MM.1S (cell line): ENCODE measurements around the gene COL27A1.

ENCODE experiments used
- DNase-seq: peaks from one replicate; pipeline ENCODE4 v3.0.0-alpha.2; 2015
- H2AFZ ChIP-seq: fragments of 300-600 bp; sonication (generic); 2 replicates; pipeline ENCODE4 v1.6.0; 2016; ENCODE audit warnings: antibody characterized with exemption, low read length
- H3F3A ChIP-seq: fragments of 300-600 bp; sonication (generic); 2 replicates; pipeline ENCODE4 v1.6.1; 2016; ENCODE audit warnings: mild to moderate bottlenecking, antibody characterized with exemption, low read length, moderate library complexity, mixed read lengths; ENCODE audit not compliant: insufficient read depth
- H3K27ac ChIP-seq: fragments of 300-600 bp; sonication (generic); 2 replicates; pipeline ENCODE4 v1.5.1; 2016; ENCODE audit warnings: mild to moderate bottlenecking, low read length
- H3K27me3 ChIP-seq: fragments of 300-600 bp; sonication (generic); replicated peaks from 2 replicates; pipeline ENCODE4 v1.6.0; 2016; ENCODE audit warnings: low read length; ENCODE audit not compliant: insufficient read depth
- H3K36me3 ChIP-seq: fragments of 300-600 bp; sonication (generic); replicated peaks from 2 replicates; pipeline ENCODE4 v1.6.1; 2016; ENCODE audit warnings: mild to moderate bottlenecking, low read length, mixed read lengths; ENCODE audit not compliant: insufficient read depth
- H3K4me1 ChIP-seq: fragments of 300-600 bp; sonication (generic); 2 replicates; pipeline ENCODE4 v1.6.1; 2016; ENCODE audit warnings: low read length, mixed read lengths
- H3K4me2 ChIP-seq: fragments of 300-600 bp; sonication (generic); 2 replicates; pipeline ENCODE4 v1.6.0; 2016; ENCODE audit warnings: low read depth, low read length
- H3K4me3 ChIP-seq: fragments of 300-600 bp; sonication (generic); 2 replicates; pipeline ENCODE4 v1.5.1; 2016; ENCODE audit warnings: low read length, mixed read lengths
- H3K79me2 ChIP-seq: fragments of 300-600 bp; sonication (generic); 2 replicates; pipeline ENCODE4 v1.6.1; 2016; ENCODE audit warnings: mixed run types, low read length, mixed read lengths
- H3K9ac ChIP-seq: fragments of 300-600 bp; sonication (generic); 2 replicates; pipeline ENCODE4 v1.6.1; 2016; ENCODE audit warnings: low read length, mixed read lengths
- H3K9me2 ChIP-seq: fragments of 300-600 bp; sonication (generic); replicated peaks from 2 replicates; pipeline ENCODE4 v1.6.1; 2016; ENCODE audit warnings: mild to moderate bottlenecking, low read length, mixed read lengths; ENCODE audit not compliant: insufficient read depth
- H3K9me3 ChIP-seq: fragments of 300-600 bp; sonication (generic); replicated peaks from 2 replicates; pipeline ENCODE4 v1.6.1; 2016; ENCODE audit warnings: mild to moderate bottlenecking, low read length, mixed read lengths; ENCODE audit not compliant: insufficient read depth
- H4K20me1 ChIP-seq: fragments of 300-600 bp; sonication (generic); 2 replicates; pipeline ENCODE4 v1.6.1; 2016; ENCODE audit warnings: mild to moderate bottlenecking, low read length, moderate library complexity, mixed read lengths; ENCODE audit not compliant: insufficient read depth
- CTCF ChIP-seq: fragments of 300-600 bp; sonication (generic); IDR thresholded peaks from 2 replicates; pipeline ENCODE4 v1.5.1; 2016; ENCODE audit warnings: antibody characterized with exemption, low read length, mixed read lengths
- EZH2 ChIP-seq: fragments of 300-600 bp; sonication (generic); optimal IDR thresholded peaks from 2 replicates; pipeline ENCODE3; 2017; ENCODE audit warnings: low read depth, mild to moderate bottlenecking, antibody characterized with exemption, low read length, mixed read lengths
- EZH2phosphoT487 ChIP-seq: fragments of 300-600 bp; sonication (generic); IDR thresholded peaks from 2 replicates; pipeline ENCODE4 v1.6.1; 2018; ENCODE audit warnings: antibody characterized with exemption, low read length

COL27A1 gene

GRCh38 chr9:114130141-114130540 lies 25.2 kb upstream of the COL27A1 start:
- Histone ChIP-seq H3K9me3 (no peaks in the 10 kb centered on the region), H3K4me1 (no peaks in the 10 kb centered on the region), H3K9me2 (no peaks in the 10 kb centered on the region), H4K20me1 (no peaks in the 10 kb centered on the region), H3K4me3 (no peak overlapping the region), H3K36me3 (no peaks in the 10 kb centered on the region), H3K9ac (no peak overlapping the region), H3K4me2 (no peak overlapping the region), H3K27ac (no peak overlapping the region), H3K27me3 (no peaks in the 10 kb centered on the region), H3F3A (no peaks in the 10 kb centered on the region), H2AFZ (no peak overlapping the region), H3K79me2 (no peaks in the 10 kb centered on the region)
- DNase-seq = no peak
- TF ChIP-seq EZH2phosphoT487 (no peak), CTCF (no peak), EZH2 (no peak)

GRCh38 chr9:114130624-114131277 lies 24.6 kb upstream of the COL27A1 start:
- Histone ChIP-seq H3K27me3 (no peaks in the 10 kb centered on the region), H3K9ac (no peak overlapping the region), H3K27ac (no peak overlapping the region)

GRCh38 chr9:114131808-114132549 lies 23.4 kb upstream of the COL27A1 start:
- Histone ChIP-seq H2AFZ (no peak overlapping the region), H3K4me1 (no peaks in the 10 kb centered on the region), H3K36me3 (no peaks in the 10 kb centered on the region), H3K9ac (no peak overlapping the region), H3K4me2 (no peak overlapping the region), H3K27me3 (no peaks in the 10 kb centered on the region), H3K9me3 (no peaks in the 10 kb centered on the region), H3K4me3 (no peak overlapping the region), H3F3A (no peaks in the 10 kb centered on the region), H4K20me1 (no peaks in the 10 kb centered on the region), H3K9me2 (no peaks in the 10 kb centered on the region), H3K27ac (no peak overlapping the region), H3K79me2 (no peaks in the 10 kb centered on the region)
- no peak for DNase-seq
- TF ChIP-seq EZH2phosphoT487 (no peak), EZH2 (no peak), CTCF (no peak)

More at GRCh38 chr9:114130624-114131277, 24.6 kb upstream of the COL27A1 start:
- H3K4me2 ChIP-seq = no peak overlapping the region
- TF ChIP-seq CTCF (no peak), EZH2phosphoT487 (no peak)
- H3K9me2 ChIP-seq = no peaks in the 10 kb centered on the region
- H3K4me1 ChIP-seq = no peaks in the 10 kb centered on the region
- no peak for DNase-seq
- H3K4me3 ChIP-seq = no peak overlapping the region
- no peaks in the 10 kb centered on the region for H3K9me3 ChIP-seq
- H3K36me3 ChIP-seq = no peaks in the 10 kb centered on the region
- no peaks in the 10 kb centered on the region for H4K20me1 ChIP-seq
- no peaks in the 10 kb centered on the region for H3K79me2 ChIP-seq
- no peak overlapping the region for H2AFZ ChIP-seq
- H3F3A ChIP-seq = no peaks in the 10 kb centered on the region
